Spinal cord (tissue), 10 donors: Measurements from ENCODE around the gene PSAP. TPM values are rescaled to one million over a fixed set of nuclear protein-coding genes. Genes with fewer than 3 reads are reported as not detected.
"Not testable (repeated sequence)": the region's sequence is repeated elsewhere in the genome, so short reads cannot be mapped to it uniquely, and the experiment has no call there.

Experiments
- DNase-seq, 6 donors: peaks; one replicate each; pipeline versions ENCODE4 v3.0.0 to v3.0.0-alpha.2; 2013 to 2015; ENCODE audit warnings: low spot score in 6 of 6, low read depth in 4 of 6
- H3K27ac ChIP-seq: one replicate; pipeline ENCODE4 v1.5.1; 2013; ENCODE audit warnings: low read depth, low read length, control low read depth
- H3K27me3 ChIP-seq: one replicate; pipeline ENCODE4 v1.6.1; 2013; ENCODE audit warnings: low read length; ENCODE audit not compliant: control insufficient read depth, insufficient read depth
- H3K36me3 ChIP-seq: one replicate; pipeline ENCODE4 v1.6.1; 2013; ENCODE audit warnings: low read length; ENCODE audit not compliant: control insufficient read depth, insufficient read depth
- H3K4me1 ChIP-seq: one replicate; pipeline ENCODE4 v1.6.1; 2013; ENCODE audit warnings: low read length; ENCODE audit not compliant: control insufficient read depth, insufficient read depth
- H3K4me3 ChIP-seq: one replicate; pipeline ENCODE4 v1.5.1; 2013; ENCODE audit warnings: low read depth, low read length, control low read depth
- H3K9me3 ChIP-seq: one replicate; pipeline ENCODE4 v1.6.1; 2013; ENCODE audit warnings: low read length; ENCODE audit not compliant: control insufficient read depth, insufficient read depth
- WGBS: methylation state at CpG from one replicate; pipeline ENCODE4 v1.1.5; 2013; ENCODE audit warnings: missing lambda C conversion rate; ENCODE audit not compliant: insufficient coverage; 5-methylcytosine and 5-hydroxymethylcytosine counted together
- long read RNA-seq, 4 donors: transcript quantifications; one replicate each; lab custom pipeline, GENCODE V29; 2026
- polyA plus RNA-seq, 2 donors: library from polyadenylated mRNA; unstranded; fragments of 120-200 nt; gene quantifications; one replicate each; pipeline ENCODE4 v1.2.1, GENCODE V29; 2013; ENCODE audit not compliant: insufficient read length in 2 of 2
- total RNA-seq, 2 donors: library from RNA; depleted of rRNA in 1 of 2; stranded (reverse); fragments of 120-200 nt in 1 of 2; fragments of >200 nt in 1 of 2; gene quantifications; one replicate each; pipeline versions ENCODE4 v1.2.3 to v1.2.4, GENCODE V29; 2013 to 2014
- donor health status: healthy.

PSAP gene
- 1,000 to 10,000 TPM in 1 of 2 donors, 100 to 1,000 TPM in 1; 882 to 1,163 TPM for total RNA-seq
- polyA plus RNA-seq: 1,000 to 10,000 TPM; 1,310 to 1,358 TPM
- long read RNA-seq, donor 1, transcript PSAP-202 (14 exons, 2,872 nt): major isoform, 109 of 584 reads
- long read RNA-seq, donor 1, partial matches to known transcripts: 234 of 584 reads
- long read RNA-seq, donor 1, other reads (novel, unspliced or antisense): 240 of 584 reads
- long read RNA-seq, donor 2, transcript PSAP-202 (14 exons, 2,872 nt): major isoform, 58 of 230 reads
- long read RNA-seq, donor 2, partial matches to known transcripts: 104 of 230 reads
- long read RNA-seq, donor 2, other reads (novel, unspliced or antisense): 67 of 230 reads
- long read RNA-seq, donor 3, transcript PSAP-202 (14 exons, 2,872 nt): major isoform, 48 of 241 reads
- long read RNA-seq, donor 3, partial matches to known transcripts: 123 of 241 reads
- long read RNA-seq, donor 3, other reads (novel, unspliced or antisense): 69 of 241 reads
- long read RNA-seq, donor 4, transcript PSAP-202 (14 exons, 2,872 nt): major isoform, 65 of 213 reads
- long read RNA-seq, donor 4, partial matches to known transcripts: 109 of 213 reads
- long read RNA-seq, donor 4, other reads (novel, unspliced or antisense): 39 of 213 reads

DNA sequence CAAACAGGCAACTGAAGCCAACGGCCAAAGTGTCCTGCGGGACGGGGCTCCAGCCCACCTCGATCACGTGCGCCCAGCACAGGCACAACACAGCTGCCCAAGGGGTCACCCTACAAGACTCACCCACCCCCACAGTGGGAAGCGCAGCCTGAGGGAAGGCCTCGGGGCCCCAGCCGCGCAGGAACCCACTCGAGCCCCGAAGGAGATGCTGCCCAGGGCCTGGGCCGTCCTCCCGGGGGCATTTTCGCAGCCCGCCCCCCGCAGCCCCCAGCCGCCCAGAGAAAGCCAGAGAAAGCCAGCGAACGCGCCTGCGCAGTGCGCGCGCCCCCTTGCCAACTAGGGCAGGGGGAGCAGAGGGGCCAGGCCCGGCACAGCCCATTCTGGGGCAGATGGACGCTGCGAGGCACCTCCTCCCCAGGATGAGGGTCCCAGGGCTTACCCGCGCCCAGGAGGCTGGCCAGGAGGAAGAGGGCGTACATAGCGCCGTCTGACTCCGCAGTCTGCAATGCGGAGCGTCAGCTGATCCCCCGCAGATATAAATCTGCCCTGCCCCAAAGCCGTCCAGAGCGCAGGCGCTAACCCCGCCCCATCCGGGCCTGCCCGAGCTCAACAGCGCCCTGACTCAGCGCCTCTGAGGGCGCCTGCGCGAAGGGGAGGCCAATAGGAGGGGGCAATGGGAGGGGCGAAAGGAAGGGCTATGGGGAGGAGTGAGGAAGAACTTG is at the start of gene PSAP:
TSS of gene PSAP (minus strand) at position 509 of the 722 bp plus-strand sequence. CDS start at position 479, 30 bp downstream.
- no peaks in the 10 kb centered on the region for H3K9me3 ChIP-seq
- H3K4me3 ChIP-seq: peak within 1 kb of the TSS; percentile 77
- H3K36me3 ChIP-seq: no peaks in the 10 kb centered on the region
- peak within 1 kb of the TSS; percentile 93 for H3K27ac ChIP-seq
- no peaks in the 10 kb centered on the region for H3K27me3 ChIP-seq
- peaks cover 33% of the 10 kb centered on the region for H3K4me1 ChIP-seq
- under 1% methylated on average over 48 of the region's 49 CpGs for WGBS
- DNase-seq: peak; percentile 96 to 100 (median 98)

DNA sequence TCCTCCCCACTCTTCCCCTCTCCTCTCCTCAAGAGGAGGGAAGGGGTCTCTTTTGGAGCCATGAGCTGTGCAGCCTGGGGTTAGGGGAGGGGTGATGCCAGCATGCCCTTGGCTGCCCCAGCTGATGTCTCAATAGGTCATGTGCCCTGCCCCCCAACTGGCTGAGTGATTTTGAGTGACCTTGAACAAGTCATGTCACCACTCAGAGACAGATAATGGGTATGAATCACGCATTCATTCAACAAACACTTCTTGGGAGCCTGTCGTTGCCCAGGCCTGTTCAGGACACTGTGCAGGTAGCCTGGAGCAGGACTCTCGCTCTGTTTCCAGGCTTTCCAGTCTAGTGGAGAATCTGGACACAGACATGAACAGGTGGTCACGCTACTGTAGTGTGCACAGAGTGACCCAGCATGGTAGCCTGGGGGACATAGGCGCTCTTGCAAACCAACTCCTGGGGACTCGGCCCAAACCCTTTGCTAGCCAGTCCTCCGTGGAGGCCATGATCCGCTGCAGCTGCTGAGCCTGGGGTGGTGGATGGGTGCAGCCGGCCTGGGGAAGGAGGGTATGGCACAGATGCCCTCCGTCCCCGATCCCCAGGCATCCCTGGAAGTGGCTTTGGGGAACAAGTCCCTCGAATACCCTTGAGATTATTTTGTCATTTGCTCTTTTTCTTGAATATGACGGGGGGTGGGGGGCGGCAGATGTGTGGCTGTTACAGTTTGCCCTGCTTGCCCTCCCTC is 49.6 kb upstream of the PSAP start:
- no peaks in the 10 kb centered on the region for H3K9me3 ChIP-seq
- no peak overlapping the region for H3K27ac ChIP-seq
- no peak for DNase-seq
- peaks cover 7% of the 10 kb centered on the region for H3K4me1 ChIP-seq
- no peaks in the 10 kb centered on the region for H3K27me3 ChIP-seq
- H3K36me3 ChIP-seq: no peaks in the 10 kb centered on the region
- WGBS: 98% methylated on average over 11 of the region's 14 CpGs
- H3K4me3 ChIP-seq: no peak overlapping the region

DNA sequence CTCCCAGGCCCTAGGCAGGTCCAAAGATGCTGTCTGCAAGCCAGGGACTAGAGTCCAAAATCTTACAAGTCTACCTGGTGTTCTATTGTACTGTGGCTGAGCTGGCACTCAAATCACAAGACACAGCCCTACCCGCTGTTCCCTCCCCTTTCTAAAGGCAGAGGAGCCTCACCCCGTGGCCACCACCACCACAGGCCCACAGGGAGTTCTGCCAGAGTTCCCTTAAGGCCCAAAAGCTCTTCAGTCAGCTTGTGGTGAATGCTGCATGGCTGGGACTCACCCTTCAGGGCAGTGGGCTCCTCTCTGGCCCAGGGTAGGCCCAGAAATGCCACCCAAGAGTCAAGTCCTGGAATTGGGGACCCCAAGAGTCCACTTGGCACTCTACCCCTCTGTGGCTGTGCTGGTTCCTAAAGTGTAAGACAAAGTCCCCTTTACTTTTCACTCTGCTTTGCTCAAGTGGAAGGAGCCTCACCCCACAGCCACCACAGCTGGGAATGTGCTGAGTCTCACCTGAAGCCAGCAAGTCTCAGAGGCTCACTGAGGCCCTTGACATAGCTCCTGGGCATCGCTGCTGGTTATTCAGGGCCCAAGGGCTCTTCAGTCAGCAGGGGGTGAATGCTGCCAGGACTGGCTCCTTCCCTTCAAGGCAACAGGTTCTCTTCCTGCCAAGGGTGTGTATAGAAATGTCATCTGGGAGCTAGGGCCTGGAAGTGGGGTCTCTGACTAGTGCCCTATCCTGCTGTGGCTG is 48.8 kb upstream of the PSAP start:
- Histone ChIP-seq H3K27me3 (no peaks in the 10 kb centered on the region), H3K4me3 (no peak overlapping the region), H3K4me1 (peaks cover 7% of the 10 kb centered on the region), H3K9me3 (no peaks in the 10 kb centered on the region), H3K27ac (no peak overlapping the region), H3K36me3 (no peaks in the 10 kb centered on the region)
- 86% methylated on average over 2 of the region's 3 CpGs for WGBS
- DNase-seq: no peak

DNA sequence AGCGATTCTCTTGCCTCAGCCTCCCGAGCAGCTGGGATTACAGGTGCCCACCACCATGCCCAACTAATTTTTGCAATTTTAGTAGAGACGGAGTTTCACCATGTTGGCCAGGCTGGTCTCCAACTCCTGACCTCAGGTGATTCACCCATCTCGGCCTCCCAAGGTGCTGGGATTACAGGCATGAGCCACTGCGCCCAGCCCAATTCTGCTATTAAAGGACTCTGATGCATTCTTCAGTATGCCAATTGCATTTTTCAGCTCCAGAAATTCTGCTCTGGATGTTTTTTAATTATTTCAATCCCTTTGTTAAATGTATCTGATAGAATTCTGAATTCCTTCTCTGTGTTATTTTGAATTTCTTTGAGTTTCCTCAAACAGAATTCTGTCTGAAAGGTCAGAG is 47.3 kb upstream of the PSAP start:
- H3K4me1 ChIP-seq, H3K27ac ChIP-seq, H3K4me3 ChIP-seq, H3K36me3 ChIP-seq, H3K9me3 ChIP-seq, DNase-seq, H3K27me3 ChIP-seq: not testable (repeated sequence)
- 89% methylated on average over 5 of the region's 5 CpGs for WGBS

DNA sequence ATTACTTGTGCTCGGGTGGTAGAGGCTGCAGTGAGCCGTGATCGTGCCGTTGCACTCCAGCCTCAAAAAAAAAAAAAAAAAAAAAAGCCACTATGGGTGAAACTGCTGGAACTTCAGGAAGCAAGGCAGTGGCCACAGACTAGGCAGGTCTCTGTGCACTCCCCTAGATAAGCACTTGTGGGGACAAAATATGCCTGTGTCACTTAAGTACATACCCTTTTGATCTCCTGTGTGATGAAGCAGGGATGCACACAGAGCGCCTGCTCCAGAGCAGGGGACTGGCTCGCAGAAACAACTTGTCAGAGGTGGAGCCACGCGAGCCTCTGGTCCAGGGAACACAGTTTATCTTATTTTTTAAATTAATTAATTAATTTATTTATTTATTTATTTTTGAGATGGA is 42.9 kb upstream of the PSAP start:
- H3K27me3 ChIP-seq: no peaks in the 10 kb centered on the region
- no peak overlapping the region for H3K4me3 ChIP-seq
- no peak for DNase-seq
- peaks cover 18% of the 10 kb centered on the region for H3K4me1 ChIP-seq
- no CpG with 5 or more reads among the region's 8 CpGs for WGBS
- H3K9me3 ChIP-seq: no peaks in the 10 kb centered on the region
- no peak overlapping the region for H3K27ac ChIP-seq
- H3K36me3 ChIP-seq: no peaks in the 10 kb centered on the region

DNA sequence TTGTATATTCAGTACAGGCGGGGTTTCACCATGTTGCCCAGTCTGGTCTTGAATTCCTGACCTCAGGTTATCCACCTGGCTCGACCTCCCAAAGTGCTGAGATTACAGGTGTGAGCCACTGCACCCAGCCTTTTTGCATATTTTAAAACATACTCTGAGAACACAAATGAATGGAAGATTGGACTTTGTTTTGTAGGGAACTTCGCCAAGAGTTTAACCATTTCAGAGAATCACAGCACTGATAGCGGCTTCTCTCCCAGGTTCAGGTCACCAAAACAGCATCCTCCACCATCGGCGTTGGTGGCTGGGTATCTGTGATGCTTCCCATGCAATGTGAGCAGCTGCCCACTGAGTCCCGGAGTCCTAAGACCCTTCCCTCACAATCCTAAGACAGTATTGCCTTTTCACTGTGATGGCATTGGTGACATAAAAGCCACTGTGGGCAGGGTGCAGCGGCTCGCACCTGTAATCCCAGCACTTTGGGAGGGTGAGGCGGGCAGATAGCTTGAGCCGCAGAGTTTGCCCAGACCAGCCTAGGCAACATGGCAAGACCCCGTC is 42.3 kb upstream of the PSAP start:
- Histone ChIP-seq H3K4me1 (peaks cover 22% of the 10 kb centered on the region), H3K9me3 (no peaks in the 10 kb centered on the region), H3K4me3 (no peak overlapping the region), H3K36me3 (no peaks in the 10 kb centered on the region), H3K27me3 (no peaks in the 10 kb centered on the region), H3K27ac (no peak overlapping the region)
- no peak for DNase-seq
- 81% methylated on average over 6 of the region's 12 CpGs for WGBS

DNA sequence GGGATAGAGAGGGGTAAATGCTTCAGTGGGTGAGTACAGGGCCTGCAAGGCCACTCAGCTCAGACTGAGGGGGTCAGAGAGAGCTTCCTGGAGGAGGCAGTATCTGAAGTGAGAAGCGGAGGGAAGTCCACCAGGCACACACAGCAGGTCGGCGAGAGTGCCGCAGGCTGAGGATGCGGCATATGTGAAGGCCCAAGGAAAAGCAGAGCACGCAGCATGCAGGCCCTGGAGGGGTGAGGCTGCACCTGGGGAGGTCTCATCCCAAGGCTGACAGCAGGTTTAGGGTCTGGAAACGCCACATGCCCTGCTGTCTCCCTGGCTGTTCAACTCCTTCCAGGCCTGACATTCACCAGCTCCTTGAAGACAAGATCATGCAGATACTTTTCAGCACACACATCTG is 40.4 kb upstream of the PSAP start:
- Histone ChIP-seq H3K27me3 (no peaks in the 10 kb centered on the region), H3K27ac (no peak overlapping the region), H3K9me3 (no peaks in the 10 kb centered on the region), H3K4me1 (peaks cover 24% of the 10 kb centered on the region), H3K4me3 (no peak overlapping the region), H3K36me3 (no peaks in the 10 kb centered on the region)
- 81% methylated on average over 6 of the region's 7 CpGs for WGBS
- no peak for DNase-seq

DNA sequence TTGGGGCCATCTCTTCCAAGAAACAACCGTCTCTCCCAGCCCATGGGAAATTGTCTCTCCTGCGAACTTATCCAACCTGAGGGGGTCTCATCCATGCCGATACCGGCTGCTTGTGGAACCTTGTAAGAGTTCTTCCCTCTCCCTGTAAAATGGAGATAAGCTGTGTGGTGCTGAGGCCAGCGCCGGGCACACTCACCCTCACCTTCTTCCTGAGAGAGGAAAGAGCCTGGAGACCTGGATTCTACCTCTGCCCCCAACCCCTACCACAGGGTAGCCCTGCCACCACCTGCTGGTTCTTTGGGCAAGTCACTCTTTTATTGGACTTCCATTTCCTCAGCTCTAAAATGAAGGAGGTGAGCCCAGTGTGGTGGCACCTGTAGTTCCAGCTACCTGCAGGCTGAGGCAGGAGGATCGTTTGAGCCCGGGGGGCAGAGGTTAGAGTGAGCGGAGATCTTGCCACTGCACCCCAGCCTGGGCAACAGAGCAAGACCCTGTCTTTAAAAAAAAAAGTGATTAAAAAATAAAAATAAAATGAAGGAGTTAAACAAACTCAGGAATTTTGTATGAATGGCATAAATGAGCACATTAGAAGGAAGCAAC is 38.4 kb upstream of the PSAP start:
- Histone ChIP-seq H3K4me1 (peaks cover 21% of the 10 kb centered on the region), H3K27me3 (no peaks in the 10 kb centered on the region), H3K9me3 (no peaks in the 10 kb centered on the region), H3K36me3 (no peaks in the 10 kb centered on the region), H3K4me3 (peak overlapping the region; percentile 52), H3K27ac (peak overlapping the region; percentile 69)
- WGBS: 66% methylated on average over 3 of the region's 9 CpGs
- no peak for DNase-seq
